Activated CD4-positive, alpha-beta T cell treated with anti-CD3 and anti-CD28 coated beads, Interleukin-2, amount 10 ng/mL, durations not matched to agents 7 days and 5 days (primary cell): ENCODE measurements around the gene CMC2. TPM values are rescaled to one million over a fixed set of nuclear protein-coding genes. Genes with fewer than 3 reads are reported as not detected.

ENCODE experiments used
- CTCF ChIA-PET: fragments of 350-600 bp; sonication (Branson Sonifier 250); formaldehyde crosslinking; loops from one replicate; lab custom pipeline; 2021; ENCODE audit warnings: antibody characterized with exemption; lab: Charles Lee
- POLR2A ChIA-PET: fragments of 350-600 bp; sonication (Branson Sonifier 250); formaldehyde crosslinking; loops from one replicate; lab custom pipeline; 2021; ENCODE audit warnings: antibody characterized with exemption; lab: Charles Lee
- DNase-seq: peaks from one replicate; pipeline ENCODE4 v3.0.0-alpha.2; 2020
- H3K27ac Mint-ChIP-seq: one replicate; pipeline ENCODE4 v1.8.0; 2021; ENCODE audit warnings: mild to moderate bottlenecking, moderate library complexity, mixed read lengths
- H3K27me3 Mint-ChIP-seq: one replicate; pipeline ENCODE4 v1.8.0; 2021; ENCODE audit warnings: mixed read lengths
- H3K36me3 Mint-ChIP-seq: one replicate; pipeline ENCODE4 v1.8.0; 2021; ENCODE audit warnings: low read depth, mixed read lengths
- H3K4me1 Mint-ChIP-seq: one replicate; pipeline ENCODE4 v1.8.0; 2021; ENCODE audit warnings: mixed read lengths
- H3K4me3 Mint-ChIP-seq: one replicate; pipeline ENCODE4 v1.8.0; 2021; ENCODE audit warnings: mild to moderate bottlenecking, moderate library complexity, mixed read lengths
- H3K9me3 Mint-ChIP-seq: one replicate; pipeline ENCODE4 v1.8.0; 2021; ENCODE audit warnings: mixed read lengths
- total RNA-seq, 2 experiments: library from RNA; stranded (reverse); gene quantifications; one replicate each; pipeline ENCODE4 v1.2.3, GENCODE V29; 2021

The CMC2 gene
- total RNA-seq, 2 experiments from 2014 or later, result 90.3 to 99.7 TPM

- Mint-ChIP-seq H3K4me1 (peaks cover 69% of the 10 kb centered on the region), H3K36me3 (peaks cover 38% of the 10 kb centered on the region), H3K27me3 (no peaks in the 10 kb centered on the region), H3K4me3 (peak overlapping the region; percentile 30), H3K9me3 (no peaks in the 10 kb centered on the region), H3K27ac (peak overlapping the region; percentile 94)
- POLR2A ChIA-PET, result no interaction called here
- CTCF ChIA-PET, result interaction anchor here (0.5 to 1.2 kb wide), 8 partner anchors 12 to 191 kb away, joined by 3 to 5 read pairs (median 4); partner anchors contain the start of gene ATMIN
- no peak for DNase-seq
Measured at GRCh38 chr16:80997964-80998620, 8.6 kb downstream of the CMC2 start.

DNA sequence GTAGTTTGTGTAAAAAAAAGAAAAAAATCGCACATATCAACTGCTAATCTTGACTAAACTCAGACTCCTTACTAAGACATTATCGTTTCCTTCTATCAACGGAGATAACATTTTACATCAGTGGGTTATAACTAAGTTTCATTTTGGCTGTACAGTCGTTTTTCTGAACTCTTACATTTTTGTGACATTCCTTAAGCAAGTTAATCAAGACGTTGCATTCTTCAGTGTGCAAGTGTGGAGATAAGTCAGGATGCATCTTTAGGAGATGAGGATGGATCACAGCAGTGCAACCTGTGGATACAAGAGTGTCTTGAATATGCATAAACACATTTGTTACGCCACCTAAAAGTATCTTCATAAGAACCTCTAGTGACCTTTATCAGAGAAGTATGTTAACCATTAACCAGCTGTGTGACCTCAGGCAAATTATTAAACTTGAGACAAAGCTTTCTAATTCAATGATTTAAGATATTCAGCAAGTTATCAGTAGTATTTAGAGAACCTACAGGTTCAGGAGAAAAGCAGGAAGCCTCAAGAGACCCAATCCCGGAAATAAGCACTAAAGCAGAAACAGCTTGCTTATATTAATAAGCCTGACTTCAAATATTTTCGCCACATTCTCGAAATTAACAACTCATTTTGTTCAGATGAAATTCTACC is 9.4 kb downstream of the CMC2 start:
- ChIA-PET CTCF (interaction anchor here (0.5 to 1.2 kb wide), 8 partner anchors 13 to 190 kb away, joined by 3 to 5 read pairs (median 4); partner anchors contain the start of gene ATMIN), POLR2A (no interaction called here)
- no peaks in the 10 kb centered on the region for H3K27me3 Mint-ChIP-seq
- peak overlapping the region; percentile 94 for H3K27ac Mint-ChIP-seq
- no peaks in the 10 kb centered on the region for H3K9me3 Mint-ChIP-seq
- H3K4me3 Mint-ChIP-seq, result peak overlapping the region; percentile 79
- peaks cover 40% of the 10 kb centered on the region for H3K36me3 Mint-ChIP-seq
- H3K4me1 Mint-ChIP-seq, result peaks cover 68% of the 10 kb centered on the region
- peak; percentile 15 for DNase-seq

- CTCF ChIA-PET, result no interaction called here
- Mint-ChIP-seq H3K4me3 (peak overlapping the region; percentile 79), H3K27me3 (no peaks in the 10 kb centered on the region), H3K9me3 (no peaks in the 10 kb centered on the region), H3K27ac (peak overlapping the region; percentile 94), H3K4me1 (peaks cover 67% of the 10 kb centered on the region), H3K36me3 (peaks cover 39% of the 10 kb centered on the region)
- no peak for DNase-seq
- POLR2A ChIA-PET, result no interaction called here
Measured at GRCh38 chr16:80996688-80997138, 10.0 kb downstream of the CMC2 start.

GRCh38 chr16:80994451-80994850 is 12.2 kb downstream of the CMC2 start:
- ChIA-PET POLR2A (no interaction called here), CTCF (interaction anchor here (0.7 to 1.0 kb wide), 3 partner anchors 9 to 41 kb away, joined by 3 read pairs; partner anchors contain the start of gene ATMIN)
- H3K9me3 Mint-ChIP-seq, result no peaks in the 10 kb centered on the region
- peaks cover 61% of the 10 kb centered on the region for H3K4me1 Mint-ChIP-seq
- no peak for DNase-seq
- peaks cover 39% of the 10 kb centered on the region for H3K36me3 Mint-ChIP-seq
- H3K27ac Mint-ChIP-seq, result no peak overlapping the region
- no peak overlapping the region for H3K4me3 Mint-ChIP-seq
- no peaks in the 10 kb centered on the region for H3K27me3 Mint-ChIP-seq

GRCh38 chr16:80993834-80994233 is 12.9 kb downstream of the CMC2 start:
- ChIA-PET POLR2A (no interaction called here), CTCF (interaction anchor here (0.7 to 1.3 kb wide), 5 partner anchors 8 to 42 kb away, joined by 3 to 4 read pairs (median 3); partner anchors contain the start of gene ATMIN)
- Mint-ChIP-seq H3K4me3 (no peak overlapping the region), H3K36me3 (peaks cover 35% of the 10 kb centered on the region), H3K4me1 (peaks cover 55% of the 10 kb centered on the region), H3K27ac (no peak overlapping the region), H3K27me3 (no peaks in the 10 kb centered on the region), H3K9me3 (no peaks in the 10 kb centered on the region)
- no peak for DNase-seq

GRCh38 chr16:80993307-80993706 is 13.4 kb downstream of the CMC2 start:
- CTCF ChIA-PET, result interaction anchor here (0.8 to 1.3 kb wide), 2 partner anchors 10 to 41 kb away, joined by 3 to 4 read pairs; no protein-coding TSS in a partner anchor
- peaks cover 37% of the 10 kb centered on the region for H3K36me3 Mint-ChIP-seq
- POLR2A ChIA-PET, result no interaction called here
- no peak overlapping the region for H3K4me3 Mint-ChIP-seq
- DNase-seq, result no peak
- H3K4me1 Mint-ChIP-seq, result peaks cover 50% of the 10 kb centered on the region
- no peaks in the 10 kb centered on the region for H3K27me3 Mint-ChIP-seq
- H3K27ac Mint-ChIP-seq, result no peak overlapping the region
- no peaks in the 10 kb centered on the region for H3K9me3 Mint-ChIP-seq

DNA sequence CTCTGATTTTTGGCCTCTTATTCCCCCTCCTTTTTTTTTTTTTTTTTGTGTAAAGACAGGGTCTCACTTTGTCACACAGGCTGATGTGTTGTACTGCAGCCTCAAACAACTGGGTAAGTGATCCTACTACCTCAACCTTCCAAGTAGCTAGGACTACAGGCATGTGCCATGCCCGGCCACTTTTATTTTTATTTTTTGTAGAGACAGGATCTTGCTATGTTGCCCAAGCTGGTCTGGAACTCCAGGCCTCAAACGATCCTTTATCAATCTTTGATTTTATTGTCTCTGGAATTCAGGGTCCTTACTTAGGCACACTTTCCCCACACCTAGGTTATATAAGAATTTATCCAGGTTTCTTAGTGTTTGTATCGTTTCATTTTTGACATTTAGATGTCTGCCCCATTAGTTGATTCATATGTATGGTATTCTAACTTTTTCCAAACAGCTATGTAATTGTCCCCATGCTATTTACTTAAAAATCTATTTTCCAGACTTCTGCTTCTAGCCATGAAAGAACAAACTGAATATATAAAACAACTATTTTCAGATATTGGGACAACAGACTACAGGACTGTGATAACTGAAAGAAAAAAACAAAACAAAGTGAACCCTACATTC is 13.9 kb downstream of the CMC2 start:
- no peaks in the 10 kb centered on the region for H3K27me3 Mint-ChIP-seq
- H3K27ac Mint-ChIP-seq, result peak overlapping the region; percentile 48
- H3K4me3 Mint-ChIP-seq, result no peak overlapping the region
- H3K36me3 Mint-ChIP-seq, result peaks cover 39% of the 10 kb centered on the region
- ChIA-PET CTCF (interaction anchor here (0.8 to 1.3 kb wide), 2 partner anchors 10 to 42 kb away, joined by 3 to 4 read pairs; no protein-coding TSS in a partner anchor), POLR2A (no interaction called here)
- H3K9me3 Mint-ChIP-seq, result no peaks in the 10 kb centered on the region
- H3K4me1 Mint-ChIP-seq, result peaks cover 47% of the 10 kb centered on the region
- DNase-seq, result no peak

DNA sequence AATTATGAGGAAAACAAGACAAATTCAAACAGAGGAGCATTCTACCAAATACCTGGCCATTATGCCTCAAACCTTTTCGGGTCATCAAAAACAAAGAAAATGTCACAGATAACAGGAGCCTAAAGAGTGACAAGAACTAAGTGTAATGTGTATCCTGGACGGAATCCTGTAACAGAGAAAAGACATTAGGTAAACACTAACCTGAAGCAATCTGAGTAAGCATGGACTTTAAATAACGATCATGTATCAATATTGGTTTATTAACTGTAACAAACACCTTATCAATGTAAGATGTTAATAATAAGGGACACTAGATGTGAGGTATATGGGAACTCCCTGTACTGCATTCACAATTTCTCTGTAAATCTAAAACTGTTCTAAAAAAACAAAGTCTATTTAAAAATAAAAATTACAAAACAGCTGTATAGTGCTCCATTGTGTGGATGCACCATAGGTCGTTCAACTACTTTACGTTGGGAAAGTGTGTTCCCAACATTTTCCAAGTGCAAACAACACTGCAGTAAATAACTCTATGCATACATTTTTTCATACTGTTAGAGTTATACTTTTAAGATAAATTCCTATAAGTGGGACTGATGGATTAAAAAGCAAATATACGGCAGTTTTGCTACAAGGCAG is 14.8 kb downstream of the CMC2 start:
- no peak for DNase-seq
- CTCF ChIA-PET, result interaction anchor here (1.1 kb wide), 1 partner anchor 11 kb away, joined by 4 read pairs; no protein-coding TSS in a partner anchor
- no peaks in the 10 kb centered on the region for H3K27me3 Mint-ChIP-seq

GRCh38 chr16:80990978-80991377 is 15.7 kb downstream of the CMC2 start:
- H3K9me3 Mint-ChIP-seq, result no peaks in the 10 kb centered on the region
- peaks cover 49% of the 10 kb centered on the region for H3K4me1 Mint-ChIP-seq
- DNase-seq, result no peak
- CTCF ChIA-PET, result interaction anchor here (1.1 kb wide), 1 partner anchor 12 kb away, joined by 4 read pairs; no protein-coding TSS in a partner anchor
- no peak overlapping the region for H3K4me3 Mint-ChIP-seq
- POLR2A ChIA-PET, result no interaction called here
- H3K36me3 Mint-ChIP-seq, result peaks cover 50% of the 10 kb centered on the region
- no peak overlapping the region for H3K27ac Mint-ChIP-seq
- no peaks in the 10 kb centered on the region for H3K27me3 Mint-ChIP-seq

More for the DNA sequence above, 14.8 kb downstream of the CMC2 start:
- Mint-ChIP-seq H3K27ac (no peak overlapping the region), H3K4me3 (no peak overlapping the region), H3K36me3 (peaks cover 44% of the 10 kb centered on the region), H3K9me3 (no peaks in the 10 kb centered on the region), H3K4me1 (peaks cover 49% of the 10 kb centered on the region)
- POLR2A ChIA-PET, result no interaction called here

- no peak for DNase-seq
- H3K4me1 Mint-ChIP-seq, result peaks cover 48% of the 10 kb centered on the region
- ChIA-PET POLR2A (no interaction called here), CTCF (interaction anchor here (1.1 kb wide), 1 partner anchor 13 kb away, joined by 4 read pairs; no protein-coding TSS in a partner anchor)
- H3K36me3 Mint-ChIP-seq, result peaks cover 48% of the 10 kb centered on the region
- no peaks in the 10 kb centered on the region for H3K27me3 Mint-ChIP-seq
- no peak overlapping the region for H3K4me3 Mint-ChIP-seq
- no peaks in the 10 kb centered on the region for H3K9me3 Mint-ChIP-seq
- H3K27ac Mint-ChIP-seq, result no peak overlapping the region
Measured at GRCh38 chr16:80990577-80990976, 16.1 kb downstream of the CMC2 start.

GRCh38 chr16:80989801-80990200 is 16.9 kb downstream of the CMC2 start:
- peaks cover 45% of the 10 kb centered on the region for H3K4me1 Mint-ChIP-seq
- H3K9me3 Mint-ChIP-seq, result no peaks in the 10 kb centered on the region

DNA sequence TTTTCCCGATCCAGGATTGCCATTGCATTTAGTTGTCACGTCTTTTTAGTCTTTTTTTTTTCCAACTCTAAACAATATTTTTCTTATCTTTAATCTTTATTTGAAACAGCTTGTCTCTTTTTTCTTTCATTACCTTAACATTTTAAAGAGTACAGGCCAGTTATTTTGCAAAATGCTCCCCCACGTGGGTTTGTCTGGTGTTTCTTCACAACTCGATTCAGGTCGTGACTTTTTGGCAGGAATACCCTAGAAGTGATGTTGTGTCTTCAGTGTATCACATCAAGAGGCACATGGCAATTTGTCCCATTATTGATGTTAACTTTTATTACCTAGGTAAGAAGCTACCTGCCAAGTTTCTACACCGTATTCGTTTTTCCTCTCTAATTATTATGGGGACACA is 17.9 kb downstream of the CMC2 start:
- Mint-ChIP-seq H3K27me3 (no peaks in the 10 kb centered on the region), H3K4me1 (peaks cover 35% of the 10 kb centered on the region), H3K36me3 (peaks cover 37% of the 10 kb centered on the region), H3K27ac (no peak overlapping the region), H3K9me3 (no peaks in the 10 kb centered on the region), H3K4me3 (no peak overlapping the region)
- POLR2A ChIA-PET, result no interaction called here
- CTCF ChIA-PET, result no interaction called here
- no peak for DNase-seq

More at GRCh38 chr16:80989801-80990200, 16.9 kb downstream of the CMC2 start:
- H3K27ac Mint-ChIP-seq, result no peak overlapping the region
- ChIA-PET CTCF (interaction anchor here (0.7 kb wide), 1 partner anchor 70 kb away, joined by 3 read pairs; no protein-coding TSS in a partner anchor), POLR2A (no interaction called here)
- peaks cover 45% of the 10 kb centered on the region for H3K36me3 Mint-ChIP-seq
- no peak for DNase-seq
- no peak overlapping the region for H3K4me3 Mint-ChIP-seq
- no peaks in the 10 kb centered on the region for H3K27me3 Mint-ChIP-seq
